ENCODE data around the gene GNAT3.

GRCh38 chr7:80528689-80529088 is 16.8 kb upstream of the GNAT3 start:
- TF ChIP-seq POLR2AphosphoS5 (IDR thresholded peaks at IDR 0.05; ENCODE audit: low read depth) (no peak), CTCF (IDR thresholded peaks at IDR 0.05; ENCODE audit: insufficient read depth, low read length) (no peak), GABPA (IDR thresholded peaks at IDR 0.05; ENCODE audit: low read depth) (no peak), REST (IDR thresholded peaks at IDR 0.05; ENCODE audit: insufficient replicate concordance, low read depth) (no peak), SPI1 (IDR thresholded peaks at IDR 0.05; ENCODE audit: borderline replicate concordance, low read depth) (no peak)
